Stimulated activated CD8-positive, alpha-beta memory T cell treated with anti-CD3 and anti-CD28 coated beads, Interleukin-7, amount 100 ng/mL, for 48 hours (primary cell): Measurements from ENCODE around the gene PSAT1.

ENCODE experiments used
- DNase-seq, 2 donors: peaks; one replicate each; pipeline ENCODE4 v3.0.0-alpha.2; 2020; ENCODE audit warnings: low read depth in 1 of 2; ENCODE audit errors: extremely low read depth in 1 of 2

Gene PSAT1

DNA sequence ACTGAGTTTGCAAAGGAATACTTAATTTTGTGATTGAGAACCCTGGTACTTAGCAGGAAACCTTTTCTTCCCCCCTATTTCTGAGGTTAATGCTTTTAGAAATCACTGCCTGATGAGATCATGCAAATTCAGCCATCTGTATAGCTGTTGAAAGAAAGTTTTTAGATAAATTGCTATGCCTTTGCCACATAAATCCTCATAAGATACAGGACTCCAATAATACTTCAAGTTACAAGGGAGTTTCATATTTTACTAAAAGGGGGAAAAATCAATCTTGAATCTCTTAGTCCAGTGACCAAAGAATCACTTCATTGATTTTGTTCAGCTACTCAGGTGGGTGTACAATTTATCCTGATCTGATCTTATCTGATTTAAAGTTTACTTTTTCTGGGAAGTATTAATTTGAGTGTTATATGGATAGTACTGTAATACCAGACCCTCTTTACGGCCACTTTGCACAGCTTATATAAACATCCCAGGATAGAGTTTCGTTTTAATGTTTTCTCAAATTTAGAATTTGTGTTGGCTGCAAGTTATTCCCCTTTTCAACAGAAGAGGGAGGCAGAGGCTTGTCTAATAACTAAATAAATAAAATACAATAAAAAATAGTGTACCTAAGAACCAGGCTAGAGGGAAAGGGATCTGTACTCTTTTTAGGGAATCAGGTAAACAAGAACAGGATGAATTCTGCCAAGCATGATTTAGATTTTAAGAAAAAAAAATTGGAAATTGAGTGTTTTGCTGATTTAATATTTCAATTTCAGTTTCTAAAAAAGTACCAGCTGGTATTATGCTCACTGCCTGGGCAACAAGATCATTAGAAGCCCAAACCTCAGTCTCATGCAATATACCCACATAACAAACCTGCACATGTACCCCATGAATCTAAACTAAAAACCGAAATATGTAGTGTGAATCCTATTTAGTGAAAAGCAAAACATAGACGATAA lies 69.1 kb downstream of the PSAT1 start:
- no peak for DNase-seq

DNA sequence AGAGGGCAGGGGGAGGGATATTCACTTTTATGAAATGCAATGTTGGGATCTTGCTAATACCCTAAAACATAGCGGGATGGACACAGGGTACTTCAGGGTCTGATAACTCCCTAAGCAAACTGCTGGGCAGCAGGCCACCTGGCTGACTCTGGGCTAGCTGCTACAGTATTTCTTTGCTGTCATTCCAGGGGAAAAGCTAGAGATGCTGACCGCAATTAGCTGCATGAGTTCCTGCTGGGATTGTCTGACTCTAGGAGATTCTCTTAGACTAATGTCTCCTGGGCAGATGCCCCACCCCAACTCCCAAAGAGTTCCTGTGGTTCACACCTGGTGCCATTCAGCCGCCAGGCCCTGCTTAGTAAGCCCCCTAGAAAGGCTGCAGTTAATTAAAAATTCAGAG lies 69.9 kb downstream of the PSAT1 start:
- no peak for DNase-seq

DNA sequence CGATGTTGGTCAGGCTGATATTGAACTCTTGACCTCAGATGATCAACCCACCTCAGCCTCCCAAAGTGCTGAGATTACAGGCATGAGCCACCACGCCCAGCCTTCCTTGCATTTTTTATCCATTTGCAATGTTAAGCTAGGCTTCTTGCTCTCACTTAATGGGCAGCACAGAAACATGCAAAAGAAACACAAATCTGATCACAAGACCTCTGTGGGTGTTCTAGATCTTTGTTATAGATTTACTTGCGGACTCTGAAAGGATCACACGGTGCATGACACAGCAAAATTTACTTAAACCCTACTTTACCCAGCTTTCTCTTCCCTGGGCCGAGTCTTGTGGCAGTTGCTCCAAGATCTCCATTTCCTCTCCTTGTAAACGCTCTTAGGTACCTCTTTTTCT lies 71.3 kb downstream of the PSAT1 start:
- DNase-seq = no peak

DNA sequence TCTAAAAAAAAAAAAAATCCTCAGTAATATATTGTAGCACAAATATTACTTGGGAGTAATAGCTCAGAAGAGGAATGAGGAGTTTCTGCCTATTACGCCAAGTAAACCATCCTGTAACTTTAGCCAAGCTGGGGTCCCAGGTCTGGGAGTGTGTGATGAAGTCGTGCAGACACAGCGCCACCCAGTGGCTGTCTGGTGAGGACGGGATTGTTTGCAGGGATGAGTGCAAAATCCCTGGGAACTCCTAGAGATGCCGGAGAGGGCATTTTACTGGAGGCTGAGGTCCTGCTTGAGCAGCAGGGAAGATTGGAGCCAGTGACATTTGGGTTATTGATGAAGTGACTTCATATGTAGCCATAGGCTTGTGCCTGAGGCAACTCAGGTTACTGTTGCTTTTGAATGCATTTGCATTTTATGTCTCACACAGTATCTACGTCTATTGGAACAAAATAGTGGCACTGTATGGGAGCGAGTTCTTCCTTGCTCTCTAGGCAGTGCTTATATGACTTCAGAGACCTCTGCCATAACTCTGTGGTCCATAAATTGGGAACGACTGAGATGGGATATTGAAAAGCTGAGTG lies 72.8 kb downstream of the PSAT1 start:
- peak in 1 of 2 donors; percentile 13 for DNase-seq

DNA sequence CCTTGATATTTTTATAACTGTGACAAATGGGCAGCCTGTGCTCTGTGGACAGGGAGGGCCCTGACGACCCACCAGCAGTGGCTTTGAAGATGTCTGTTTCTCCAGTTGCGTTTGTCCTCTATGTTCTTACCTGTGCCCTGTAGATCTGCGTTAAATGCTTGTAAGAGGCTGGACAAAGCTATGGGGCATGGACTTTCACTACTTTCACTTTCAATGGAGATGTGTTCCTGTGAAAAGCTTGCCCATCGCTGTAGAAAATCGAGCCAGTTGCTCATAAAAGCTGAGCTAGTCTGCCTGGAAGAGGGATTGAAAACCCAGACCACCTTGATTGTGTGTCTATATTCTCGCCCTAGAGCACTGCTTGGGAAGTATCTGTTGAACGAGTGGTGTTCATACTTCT lies 74.1 kb downstream of the PSAT1 start:
- DNase-seq = no peak

DNA sequence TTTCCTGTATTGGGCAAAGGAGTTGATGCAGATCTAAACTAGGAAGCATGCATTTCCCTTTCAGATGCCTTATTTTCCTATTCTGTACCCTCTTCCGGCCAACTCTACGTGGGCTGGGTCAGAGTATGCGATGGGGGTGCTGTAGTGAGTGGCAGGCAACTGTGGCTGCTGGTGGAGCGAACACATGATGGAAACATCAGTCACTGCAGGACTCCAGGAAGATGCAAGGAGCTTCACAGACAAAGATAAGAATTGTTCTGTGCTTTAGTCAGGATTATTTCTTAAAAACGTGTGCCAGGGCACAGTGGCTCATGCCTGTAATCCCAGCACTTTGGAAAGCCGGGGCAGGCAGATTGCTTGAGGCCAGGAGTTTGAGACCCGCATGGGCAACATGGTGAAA lies 75.1 kb downstream of the PSAT1 start:
- DNase-seq = no peak
